Lower leg skin (tissue), 4 donors: Measurements from ENCODE around the gene CTSE. TPM values are rescaled to one million over a fixed set of nuclear protein-coding genes. Genes with fewer than 3 reads are reported as not detected.

ENCODE experiments used
- DNase-seq, 2 donors: peaks; one replicate each; pipeline ENCODE4 v3.0.0-alpha.2; 2019; ENCODE audit warnings: low spot score in 2 of 2
- H3K4me3 ChIP-seq: fragments of 200-600 bp; sonication (generic); 2 replicates; pipeline ENCODE4 v1.5.1; 2017; ENCODE audit warnings: mild to moderate bottlenecking, low read depth; ENCODE audit not compliant: poor library complexity, severe bottlenecking
- CTCF ChIP-seq, 3 donors: fragments of 450-650 bp; IDR thresholded peaks; one replicate each; pipeline ENCODE4 v1.5.1; 2016; ENCODE audit warnings: antibody characterized with exemption in 3 of 3, mild to moderate bottlenecking in 3 of 3, moderate library complexity in 2 of 3
- POLR2A ChIP-seq, 2 donors: fragments of 450-650 bp; IDR thresholded peaks; one replicate each; pipeline ENCODE4 v1.6.1; 2016 to 2017; ENCODE audit warnings: antibody characterized with exemption in 2 of 2, mild to moderate bottlenecking in 1 of 2, moderate library complexity in 1 of 2
- WGBS, 2 donors: methylation state at CpG; one replicate each; pipeline ENCODE4 v1.1.5; 2018; 5-methylcytosine and 5-hydroxymethylcytosine counted together
- intact Hi-C: fragments of 100-400 bp; cut with DNase I; formaldehyde crosslinking; loops from one replicate; pipeline ENCODE4 v1.15.0; 2023; ENCODE audit warnings: low total_unique reads
- total RNA-seq, 4 donors: library from RNA; depleted of rRNA; stranded (reverse); fragments of >200 nt; gene quantifications; one replicate each; pipeline ENCODE4 v1.1.0, GENCODE V29; 2016

The CTSE gene
- total RNA-seq, 4 donors from 2014 or later = not detected

GRCh38 chr1:206020393-206021007, 3.2 kb downstream of the CTSE start:
- no peak for TF ChIP-seq CTCF (IDR thresholded peaks at IDR 0.05)
- no peak for TF ChIP-seq POLR2A (IDR thresholded peaks at IDR 0.05)
- WGBS, 2 donors = 88 to 92% methylated on average over 4 of the region's 4 CpGs
- DNase-seq = peak in 1 of 2 donors; percentile 72
- no peak overlapping the region for H3K4me3 ChIP-seq
- intact Hi-C loops = no loop called here

GRCh38 chr1:206015071-206015470, 8.6 kb downstream of the CTSE start:
- 73 to 76% methylated on average over 1 of the region's 1 CpG for WGBS, 2 donors
- no peak for DNase-seq
- intact Hi-C loops = no loop called here
- no peak overlapping the region for H3K4me3 ChIP-seq
- TF ChIP-seq POLR2A (IDR thresholded peaks at IDR 0.05) (no peak), CTCF (IDR thresholded peaks at IDR 0.05) (no peak)

- no peak overlapping the region for H3K4me3 ChIP-seq
- TF ChIP-seq CTCF (IDR thresholded peaks at IDR 0.05) = no peak
- no peak for TF ChIP-seq POLR2A (IDR thresholded peaks at IDR 0.05)
- WGBS, 2 donors = 88 to 93% methylated on average over 5 of the region's 5 CpGs
- intact Hi-C loops = loop anchor here (1.0 kb wide), 1 partner anchor 22 kb away; no protein-coding TSS in a partner anchor
- DNase-seq = peak in 1 of 2 donors; percentile 34
Measured at GRCh38 chr1:206014601-206015000, 9.1 kb downstream of the CTSE start.

- DNase-seq = peak in 1 of 2 donors; percentile 31
- intact Hi-C loops = no loop called here
- TF ChIP-seq CTCF (IDR thresholded peaks at IDR 0.05) = no peak
- no peak for TF ChIP-seq POLR2A (IDR thresholded peaks at IDR 0.05)
- 80 to 95% methylated on average over 6 of the region's 6 CpGs for WGBS, 2 donors
- H3K4me3 ChIP-seq = no peak overlapping the region
Measured at GRCh38 chr1:206013026-206013795, 10.5 kb downstream of the CTSE start.

- intact Hi-C loops = no loop called here
- no peak overlapping the region for H3K4me3 ChIP-seq
- peak; percentile 80 to 93 for DNase-seq
- TF ChIP-seq CTCF (IDR thresholded peaks at IDR 0.05) = no peak
- TF ChIP-seq POLR2A (IDR thresholded peaks at IDR 0.05) = no peak
- WGBS, 2 donors = 67 to 69% methylated on average over 17 of the region's 17 CpGs
Measured at GRCh38 chr1:206012086-206012859, 11.4 kb downstream of the CTSE start.
